Right atrium auricular region (tissue), 2 donors: ENCODE measurements around the gene ACOXL. TPM values are rescaled to one million over a fixed set of nuclear protein-coding genes. Genes with fewer than 3 reads are reported as not detected.

ENCODE experiments used
- DNase-seq: peaks from one replicate; pipeline ENCODE4 v3.0.0-alpha.2; 2019; ENCODE audit warnings: low spot score
- H3K27ac ChIP-seq, 2 donors: fragments of 200-600 bp; sonication (generic); 1 replicate in 1 of 2; 2 replicates in 1 of 2; pipeline ENCODE4 v1.5.1; 2016 to 2019
- H3K27me3 ChIP-seq, 2 donors: fragments of 200-600 bp; sonication (generic); one replicate each; pipeline versions ENCODE4 v1.5.1 to v1.6.0; 2017 to 2019
- H3K36me3 ChIP-seq: fragments of 200-600 bp; sonication (generic); one replicate; pipeline ENCODE4 v1.5.1; 2016
- H3K4me1 ChIP-seq, 2 donors: fragments of 200-600 bp; sonication (generic); one replicate each; pipeline versions ENCODE4 v1.5.1 to v1.6.0; 2017 to 2019
- H3K4me3 ChIP-seq, 2 donors: fragments of 200-600 bp; sonication (generic); 1 replicate in 1 of 2; 2 replicates in 1 of 2; pipeline ENCODE4 v1.5.1; 2017 to 2019; ENCODE audit warnings: mild to moderate bottlenecking in 1 of 2, moderate library complexity in 1 of 2
- H3K9me3 ChIP-seq, 2 donors: fragments of 200-600 bp; sonication (generic); one replicate each; pipeline ENCODE4 v1.5.1; 2019
- total RNA-seq, 2 donors: library from RNA; depleted of rRNA; stranded (reverse); fragments of >200 nt; gene quantifications; one replicate each; pipeline ENCODE4 v1.1.0, GENCODE V29; 2016
- TF ChIP-seq, protein P1 (sequence below), 2 donors: fragments of 200-600 bp; sonication (generic); IDR thresholded peaks; one replicate each; pipeline ENCODE4 v1.5.1; 2019; ENCODE audit warnings: antibody characterized with exemption in 2 of 2

ACOXL gene
- total RNA-seq, 2 donors from 2014 or later: 0.33 to 0.55 TPM

DNA sequence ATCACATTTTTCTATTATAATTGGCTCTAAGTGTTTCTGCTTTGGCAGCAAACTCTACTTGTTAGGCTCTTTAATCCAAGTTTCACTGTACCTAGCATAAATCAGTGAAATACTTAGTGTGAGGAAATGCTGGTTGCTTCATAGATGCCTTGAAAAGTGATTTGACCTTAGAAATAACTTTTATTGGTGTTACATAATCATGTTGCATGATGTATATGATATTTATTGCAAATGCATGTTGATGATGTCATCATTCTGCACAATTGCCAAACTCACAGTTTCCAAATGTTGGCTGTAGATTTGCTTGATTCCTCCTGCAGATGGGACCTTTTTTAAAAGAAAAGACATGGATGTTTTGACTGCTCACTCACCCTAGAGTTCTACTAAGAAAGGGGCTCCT, 250.8 kb downstream of the ACOXL start:
- DNase-seq: no peak
- Histone ChIP-seq H3K9me3 (no peaks in the 10 kb centered on the region), H3K4me3 (no peak overlapping the region), H3K27ac (no peak overlapping the region), H3K27me3 (no peaks in the 10 kb centered on the region), H3K4me1 (peaks cover 0 to 15% of the 10 kb centered on the region in 2 donors), H3K36me3 (no peaks in the 10 kb centered on the region)
- TF ChIP-seq, protein P1, sequence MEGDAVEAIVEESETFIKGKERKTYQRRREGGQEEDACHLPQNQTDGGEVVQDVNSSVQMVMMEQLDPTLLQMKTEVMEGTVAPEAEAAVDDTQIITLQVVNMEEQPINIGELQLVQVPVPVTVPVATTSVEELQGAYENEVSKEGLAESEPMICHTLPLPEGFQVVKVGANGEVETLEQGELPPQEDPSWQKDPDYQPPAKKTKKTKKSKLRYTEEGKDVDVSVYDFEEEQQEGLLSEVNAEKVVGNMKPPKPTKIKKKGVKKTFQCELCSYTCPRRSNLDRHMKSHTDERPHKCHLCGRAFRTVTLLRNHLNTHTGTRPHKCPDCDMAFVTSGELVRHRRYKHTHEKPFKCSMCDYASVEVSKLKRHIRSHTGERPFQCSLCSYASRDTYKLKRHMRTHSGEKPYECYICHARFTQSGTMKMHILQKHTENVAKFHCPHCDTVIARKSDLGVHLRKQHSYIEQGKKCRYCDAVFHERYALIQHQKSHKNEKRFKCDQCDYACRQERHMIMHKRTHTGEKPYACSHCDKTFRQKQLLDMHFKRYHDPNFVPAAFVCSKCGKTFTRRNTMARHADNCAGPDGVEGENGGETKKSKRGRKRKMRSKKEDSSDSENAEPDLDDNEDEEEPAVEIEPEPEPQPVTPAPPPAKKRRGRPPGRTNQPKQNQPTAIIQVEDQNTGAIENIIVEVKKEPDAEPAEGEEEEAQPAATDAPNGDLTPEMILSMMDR (IDR thresholded peaks at IDR 0.05): no peak

DNA sequence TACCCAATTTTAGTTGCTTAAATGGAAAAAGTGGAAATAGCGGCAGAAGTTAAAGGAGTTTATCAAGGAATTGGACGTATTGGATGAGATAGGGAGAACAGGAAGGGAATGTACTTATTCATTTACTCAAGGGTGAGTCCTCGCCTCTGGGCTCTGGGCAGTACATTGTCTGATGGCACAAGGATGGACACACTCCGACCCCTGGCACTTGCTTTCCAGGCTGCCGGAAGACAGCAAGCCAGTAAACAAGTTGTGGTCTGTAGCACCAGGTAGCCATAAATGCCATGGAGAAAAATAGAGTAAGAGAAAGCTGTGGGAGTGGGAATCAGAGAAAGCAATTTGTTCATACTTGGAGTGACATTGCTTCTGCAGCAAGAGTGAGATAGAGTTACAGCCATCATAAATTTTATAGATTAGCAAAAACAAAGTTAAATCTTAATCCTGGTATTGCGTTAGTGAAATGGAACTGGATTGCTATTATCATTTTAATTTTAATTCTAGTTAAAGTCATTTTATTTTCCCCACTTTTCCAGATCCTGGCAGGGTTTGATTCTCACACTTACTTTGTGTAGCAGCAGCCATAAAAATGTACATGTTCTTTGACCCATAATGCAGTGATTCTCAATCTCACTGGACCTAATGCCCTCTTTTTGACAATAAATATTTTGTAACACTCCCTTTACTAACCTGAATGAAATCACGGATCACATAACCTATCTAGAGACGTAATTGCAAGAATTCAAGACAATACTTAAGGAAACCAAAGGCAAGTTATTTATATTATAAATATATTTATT, 252.5 kb downstream of the ACOXL start:
- TF ChIP-seq, protein P1 (IDR thresholded peaks at IDR 0.05): no peak
- no peak overlapping the region for H3K27ac ChIP-seq
- H3K9me3 ChIP-seq: no peaks in the 10 kb centered on the region
- no peak overlapping the region for H3K4me3 ChIP-seq
- H3K36me3 ChIP-seq: no peaks in the 10 kb centered on the region
- H3K4me1 ChIP-seq: peaks cover 0 to 2% of the 10 kb centered on the region in 2 donors
- DNase-seq: no peak
- H3K27me3 ChIP-seq: no peaks in the 10 kb centered on the region

DNA sequence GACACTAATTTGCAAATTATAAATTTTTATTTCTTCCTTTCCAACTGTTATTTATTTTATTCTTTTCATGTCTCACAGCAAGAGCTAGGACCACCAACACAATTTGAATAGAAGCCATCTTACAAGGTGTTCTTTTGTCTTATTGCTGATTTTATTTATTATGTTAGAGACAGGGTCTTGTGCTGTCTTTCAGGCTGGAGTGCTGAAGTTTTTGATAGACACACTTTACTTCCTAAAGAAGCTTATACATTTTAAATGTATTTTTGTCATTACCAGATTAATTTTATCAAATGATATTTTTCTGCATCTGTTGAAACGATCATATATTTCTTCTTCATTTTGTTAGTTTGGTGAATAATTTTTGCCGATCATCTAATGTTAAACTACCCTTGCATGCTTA, 258.1 kb downstream of the ACOXL start:
- Histone ChIP-seq H3K27me3 (no peaks in the 10 kb centered on the region), H3K9me3 (peaks cover 0 to 12% of the 10 kb centered on the region in 2 donors), H3K4me3 (no peak overlapping the region), H3K36me3 (no peaks in the 10 kb centered on the region), H3K27ac (no peak overlapping the region), H3K4me1 (no peaks in the 10 kb centered on the region)
- DNase-seq: no peak
- TF ChIP-seq, protein P1 (IDR thresholded peaks at IDR 0.05): no peak

DNA sequence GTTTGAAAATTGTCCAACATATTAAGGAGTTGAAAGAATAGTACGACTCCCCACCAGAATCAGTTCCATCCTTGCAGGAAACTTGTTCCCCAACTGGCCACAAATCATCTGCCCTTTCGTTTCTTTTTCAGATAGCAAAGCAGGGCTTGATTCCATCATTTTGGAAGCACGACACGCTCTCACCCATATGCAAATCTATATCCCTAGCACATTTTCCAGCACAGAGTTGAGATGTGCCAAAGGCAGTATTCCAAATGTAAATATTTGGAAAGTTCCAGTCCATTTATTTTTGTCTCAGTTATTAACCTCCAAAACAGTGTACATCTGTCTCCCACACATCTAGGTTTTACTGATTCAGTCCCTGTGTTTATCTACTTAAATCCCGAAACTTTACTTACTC, 259.5 kb downstream of the ACOXL start:
- Histone ChIP-seq H3K4me1 (no peaks in the 10 kb centered on the region), H3K36me3 (no peaks in the 10 kb centered on the region), H3K27ac (no peak overlapping the region), H3K9me3 (peaks cover 0 to 12% of the 10 kb centered on the region in 2 donors), H3K4me3 (no peak overlapping the region), H3K27me3 (no peaks in the 10 kb centered on the region)
- TF ChIP-seq, protein P1 (IDR thresholded peaks at IDR 0.05): no peak
- no peak for DNase-seq

DNA sequence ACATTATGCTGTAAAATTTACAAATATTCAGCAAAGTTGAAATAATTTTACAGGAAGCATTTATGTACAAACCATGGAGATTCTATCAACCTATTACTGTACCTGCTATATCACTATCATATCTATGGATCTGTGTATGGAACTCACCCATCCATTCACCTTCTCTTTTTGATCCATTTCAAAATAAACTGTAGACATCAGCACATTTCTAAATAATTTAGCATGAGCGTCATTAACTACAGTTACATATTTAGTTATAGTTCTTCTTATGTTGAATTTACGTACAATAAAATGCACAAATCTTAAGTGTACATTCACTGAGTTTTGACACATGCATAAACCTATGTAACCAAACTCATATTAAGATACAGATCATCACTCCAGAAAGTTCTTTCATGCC, 260.5 kb downstream of the ACOXL start:
- Histone ChIP-seq H3K4me3 (no peak overlapping the region), H3K36me3 (no peaks in the 10 kb centered on the region), H3K27me3 (no peaks in the 10 kb centered on the region), H3K27ac (no peak overlapping the region), H3K4me1 (no peaks in the 10 kb centered on the region), H3K9me3 (peaks cover 0 to 12% of the 10 kb centered on the region in 2 donors)
- no peak for DNase-seq
- TF ChIP-seq, protein P1 (IDR thresholded peaks at IDR 0.05): no peak
